HepG2 (cell line): ENCODE measurements around the gene SGMS1. TPM values are rescaled to one million over a fixed set of nuclear protein-coding genes. Genes with fewer than 3 reads are reported as not detected.

Experiments
- AKNA ChIP-seq: sonication (generic); formaldehyde crosslinking; IDR thresholded peaks from 2 replicates; pipeline ENCODE4 v1.4.0; 2020; ENCODE audit warnings: missing genetic modification reagents, borderline replicate concordance
- BCLAF1 ChIP-seq: fragments of 450-650 bp; IDR thresholded peaks from 2 replicates; pipeline ENCODE4 v1.6.1; 2017; ENCODE audit warnings: mild to moderate bottlenecking
- BORCS8-MEF2B ChIP-seq: sonication (generic); formaldehyde crosslinking; IDR thresholded peaks from 2 replicates; pipeline ENCODE4 v1.8.0; 2022; ENCODE audit warnings: mild to moderate bottlenecking, missing genetic modification reagents
- CREM ChIP-seq, 2 experiments: sonication (generic) in 1 of 2; formaldehyde crosslinking in 1 of 2; IDR thresholded peaks; 2 replicates each; pipeline versions ENCODE4 v1.4.0 to v1.6.1; 2016 to 2020; ENCODE audit warnings: antibody characterized with exemption in 1 of 2, mild to moderate bottlenecking in 1 of 2, missing genetic modification reagents in 1 of 2
- HNF4A ChIP-seq: sonication (generic); formaldehyde crosslinking; IDR thresholded peaks from 2 replicates; pipeline ENCODE4 v1.4.0; 2020; ENCODE audit warnings: missing genetic modification reagents
- JUN ChIP-seq: sonication (generic); formaldehyde crosslinking; IDR thresholded peaks from 2 replicates; pipeline ENCODE4 v1.4.0; 2020; ENCODE audit warnings: mild to moderate bottlenecking, missing genetic modification reagents
- MIXL1 ChIP-seq: IDR thresholded peaks from 2 replicates; pipeline ENCODE4 v1.6.1; 2016
- MLXIP ChIP-seq: sonication (generic); formaldehyde crosslinking; IDR thresholded peaks from 2 replicates; pipeline ENCODE4 v1.9.0; 2021; ENCODE audit warnings: missing genetic modification reagents, borderline replicate concordance
- NAIF1 ChIP-seq: sonication (generic); formaldehyde crosslinking; IDR thresholded peaks from 2 replicates; pipeline ENCODE4 v1.5.0; 2020; ENCODE audit warnings: mild to moderate bottlenecking, missing genetic modification reagents, borderline replicate concordance
- SETDB1 ChIP-seq: sonication (generic); formaldehyde crosslinking; IDR thresholded peaks from 2 replicates; pipeline ENCODE4 v1.5.1; 2020; ENCODE audit warnings: missing genetic modification reagents, mild to moderate bottlenecking, borderline replicate concordance
- SMAD9 ChIP-seq: sonication (generic); formaldehyde crosslinking; IDR thresholded peaks from 2 replicates; pipeline ENCODE4 v1.5.1; 2020; ENCODE audit warnings: mild to moderate bottlenecking, missing genetic modification reagents
- TEAD3 ChIP-seq: optimal IDR thresholded peaks from 2 replicates; pipeline ENCODE3; 2016; ENCODE audit warnings: borderline replicate concordance
- TRIM24 ChIP-seq: sonication (generic); formaldehyde crosslinking; IDR thresholded peaks from 2 replicates; pipeline ENCODE4 v1.8.0; 2022; ENCODE audit warnings: mild to moderate bottlenecking, missing genetic modification reagents
- ZFP36L2 ChIP-seq: sonication (generic); formaldehyde crosslinking; IDR thresholded peaks from 2 replicates; pipeline ENCODE4 v1.4.0; 2020; ENCODE audit warnings: missing genetic modification reagents
- ZNF143 ChIP-seq: sonication (generic); formaldehyde crosslinking; IDR thresholded peaks from 2 replicates; pipeline ENCODE4 v1.4.0; 2020; ENCODE audit warnings: missing genetic modification reagents
- ZNF280B ChIP-seq: sonication (generic); formaldehyde crosslinking; IDR thresholded peaks from 2 replicates; pipeline ENCODE4 v1.5.0; 2020; ENCODE audit warnings: missing genetic modification reagents, mild to moderate bottlenecking, borderline replicate concordance
- polyA plus RNA-seq, 8 experiments: library from polyadenylated mRNA; depleted of rRNA in 3 of 8; stranded (reverse) in 7 of 8; unstranded in 1 of 8; fragments of >200 nt; fragmentation: Illumina TruSeq in 4 of 8; extraction: Trizol in 4 of 8; gene quantifications; 2 replicates each; pipeline versions ENCODE4 v1.2.1 to v1.2.3, GENCODE V29; 2011 to 2016; ENCODE audit warnings: low read depth in 4 of 8, missing spikeins in 1 of 8, mixed read lengths in 1 of 8; ENCODE audit not compliant: insufficient read depth in 1 of 8
- total RNA-seq, 5 experiments: library from RNA; depleted of rRNA; stranded (reverse); fragments of >200 nt; fragmentation: Illumina TruSeq; extraction: Trizol; gene quantifications; 2 replicates each; pipeline ENCODE4 v1.2.3, GENCODE V29; 2016; ENCODE audit warnings: low read depth in 1 of 5

Gene SGMS1
- total and polyA plus RNA-seq, 2 of the 13 experiments (the other 11 are each of a cell fraction or from before 2014, with no cell fraction given): 6.5 to 15.1 TPM

GRCh38 chr10:50624866-50625501, 1.2 kb upstream of the SGMS1 start (continued):
- peak; percentile 37 for TF ChIP-seq BORCS8-MEF2B
- no peak for TF ChIP-seq BCLAF1
- TF ChIP-seq TRIM24: no peak
- TF ChIP-seq ZNF280B (CRISPR knock-in tag): no peak; the same call in 1 of the 2 replicates
- 0 out of 2 replicates have a peak, but pooled peaks have one; percentile 50 for TF ChIP-seq CREM (IDR thresholded peaks at IDR 0.05)
- TF ChIP-seq CREM (CRISPR knock-in tag; IDR thresholded peaks at IDR 0.05): no peak
- no peak for TF ChIP-seq SMAD9 (CRISPR knock-in tag)
- TF ChIP-seq SETDB1 (CRISPR knock-in tag): no peak
- no peak for TF ChIP-seq TEAD3 (CRISPR knock-in tag)
- TF ChIP-seq NAIF1 (CRISPR knock-in tag): no peak
- peak; percentile 84; the same call in 1 of the 2 replicates for TF ChIP-seq AKNA (CRISPR knock-in tag)
- TF ChIP-seq MLXIP (CRISPR knock-in tag): no peak; the same call in 1 of the 2 replicates
- peak; percentile 17; the same call in 1 of the 2 replicates for TF ChIP-seq HNF4A (CRISPR knock-in tag)
- TF ChIP-seq MIXL1 (CRISPR knock-in tag): 0 out of 2 replicates have a peak, but pooled peaks have one; percentile 21
- no peak for TF ChIP-seq JUN
- TF ChIP-seq ZNF143 (CRISPR knock-in tag): peak; percentile 73
- no peak for TF ChIP-seq ZFP36L2 (CRISPR knock-in tag)
